ENCODE measurements around the gene CTSE.
A peak's percentile ranks its signal among the peaks of the same experiment; 100 is the strongest.

CTSE gene

DNA sequence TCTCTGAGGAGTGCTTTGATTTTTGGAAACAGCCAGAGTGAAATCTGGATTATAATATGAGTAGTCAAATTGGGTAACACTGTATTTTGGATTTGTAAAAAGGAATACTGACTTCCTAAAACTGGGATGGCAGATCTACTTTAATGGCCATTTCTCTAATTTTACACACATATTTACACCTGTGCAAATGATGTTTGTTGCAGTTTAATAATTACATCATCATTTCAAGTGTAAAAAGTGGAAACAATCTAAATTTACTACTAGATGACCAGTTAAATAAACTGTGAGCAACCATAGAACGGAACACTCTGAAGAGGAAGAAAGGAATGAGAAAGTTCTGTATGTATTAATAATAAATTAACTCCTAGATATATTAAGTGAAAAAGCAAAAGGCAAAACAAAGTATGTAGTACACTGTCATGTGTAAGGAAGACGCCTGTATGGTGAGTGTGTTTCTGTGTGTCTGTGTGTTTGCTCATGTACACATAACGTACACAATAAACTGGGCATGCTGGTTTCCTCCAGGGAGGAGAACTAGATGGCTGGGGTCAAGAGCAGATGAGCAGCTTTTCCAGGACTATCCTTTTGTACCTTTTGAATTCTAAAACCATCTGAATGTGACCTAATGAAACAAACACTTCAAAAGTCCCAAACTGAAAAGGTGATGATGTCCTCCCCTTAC, 26.4 kb upstream of the CTSE start:
- no peak for DNase-seq (ENCODE audit: low spot score)

DNA sequence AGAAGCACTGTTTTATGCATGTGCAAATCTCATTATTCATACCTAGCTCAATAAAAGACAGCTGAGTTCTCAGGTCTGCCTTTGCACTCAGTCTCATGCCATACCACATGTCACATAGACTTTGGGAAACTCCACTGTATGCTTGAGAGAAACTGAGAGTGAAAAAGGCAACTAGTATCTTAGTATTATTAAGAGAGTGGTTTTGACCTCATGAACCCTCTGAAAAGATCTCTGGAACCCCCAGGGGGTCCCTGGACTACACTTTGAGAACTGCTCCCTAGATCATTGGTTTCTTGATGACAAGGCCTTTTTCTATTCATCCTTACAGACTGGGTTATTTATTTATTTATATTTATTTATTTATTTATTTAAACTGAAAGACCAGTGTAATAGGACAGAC, 25.6 kb upstream of the CTSE start:
- no peak for DNase-seq (ENCODE audit: low spot score)

GRCh38 chr1:206048582-206048981, 24.9 kb upstream of the CTSE start:
- no peak for DNase-seq (ENCODE audit: low spot score)

DNA sequence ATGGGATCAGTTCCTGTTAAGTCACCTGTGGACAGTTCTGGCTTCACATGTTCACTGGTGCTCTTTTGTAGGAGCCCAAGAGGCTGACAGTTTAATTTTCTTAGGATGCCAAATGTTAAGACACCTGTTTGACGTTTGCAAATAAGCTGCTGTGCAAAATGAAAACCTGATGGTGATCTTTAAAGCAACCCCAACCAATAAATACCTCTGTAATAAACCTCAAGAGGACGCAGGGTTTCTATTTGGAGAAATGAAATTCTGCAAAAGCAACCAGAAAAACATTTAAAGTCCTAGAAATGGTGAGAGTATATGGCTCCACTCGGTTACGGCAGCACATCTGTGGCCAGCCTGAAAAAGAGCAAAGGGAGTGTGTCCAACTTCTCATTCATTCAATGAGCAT, 23.6 kb upstream of the CTSE start:
- no peak for DNase-seq (ENCODE audit: low spot score)

- no peak for DNase-seq (ENCODE audit: low spot score)
Measured at GRCh38 chr1:206041640-206042039, 17.9 kb upstream of the CTSE start.

DNA sequence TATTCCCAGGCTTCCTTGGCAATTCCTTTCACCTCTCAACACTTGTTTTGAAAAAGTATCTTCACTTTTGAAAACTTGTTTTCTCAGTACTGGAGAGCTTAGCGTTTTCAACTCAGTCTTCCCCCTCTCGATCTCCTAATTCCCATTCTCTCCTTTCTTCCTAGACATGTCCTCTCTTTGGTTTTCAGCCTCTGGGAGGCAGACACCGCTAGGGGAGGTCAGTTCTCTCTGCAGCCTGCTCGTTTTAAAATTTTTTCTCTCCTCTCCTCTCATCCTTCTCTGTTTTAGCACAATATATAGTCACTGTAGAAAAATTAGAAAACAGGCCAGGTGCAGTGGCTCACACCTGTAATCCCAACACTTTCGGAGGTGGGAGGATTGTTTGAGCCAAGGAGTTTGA, 16.6 kb upstream of the CTSE start:
- DNase-seq (ENCODE audit: low spot score) = no peak

DNA sequence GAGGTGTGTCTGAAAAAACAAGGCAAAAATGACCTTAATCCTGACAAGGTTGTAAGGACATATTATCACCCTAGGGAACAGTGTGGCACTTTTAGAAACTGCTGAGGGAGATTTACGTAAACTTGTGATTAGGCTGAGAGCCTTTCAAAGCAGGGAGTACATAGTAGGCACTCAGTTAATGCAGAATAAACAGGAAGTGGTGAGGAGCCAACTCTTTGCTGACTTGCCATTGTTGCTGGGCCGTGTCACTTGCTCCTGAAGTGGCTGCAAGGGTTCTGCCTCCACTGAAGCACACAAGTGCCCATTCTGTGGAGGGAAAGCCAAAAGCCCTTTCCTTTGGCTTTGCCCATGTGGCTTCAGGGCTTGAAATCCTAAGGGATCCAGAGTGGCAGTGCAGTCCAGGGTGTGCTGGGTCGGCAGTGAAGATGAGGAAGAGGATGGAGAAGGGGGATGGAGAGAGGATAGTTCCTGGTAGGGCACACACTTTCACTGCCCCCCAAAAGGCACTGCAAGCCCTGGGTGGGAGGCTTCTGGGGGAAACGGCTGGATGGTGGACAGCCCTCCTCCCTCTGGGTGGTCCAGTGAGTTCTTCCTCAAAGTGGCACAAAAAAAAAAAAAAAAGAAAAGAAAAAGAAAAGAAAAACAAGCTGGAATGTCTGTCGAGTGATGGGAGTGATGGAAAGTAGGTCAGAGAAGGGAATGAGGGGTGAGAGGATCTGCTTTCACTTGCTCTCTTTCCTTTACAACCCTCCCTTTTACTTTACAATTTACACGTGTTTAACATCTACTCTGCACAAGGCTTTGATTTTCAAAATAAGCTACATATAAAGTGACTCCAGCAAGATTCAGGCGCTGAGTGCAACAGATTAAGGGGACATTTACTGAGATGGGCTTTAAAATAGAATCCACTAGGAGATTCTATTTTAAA, 15.6 kb upstream of the CTSE start:
- no peak for DNase-seq (ENCODE audit: low spot score)

DNA sequence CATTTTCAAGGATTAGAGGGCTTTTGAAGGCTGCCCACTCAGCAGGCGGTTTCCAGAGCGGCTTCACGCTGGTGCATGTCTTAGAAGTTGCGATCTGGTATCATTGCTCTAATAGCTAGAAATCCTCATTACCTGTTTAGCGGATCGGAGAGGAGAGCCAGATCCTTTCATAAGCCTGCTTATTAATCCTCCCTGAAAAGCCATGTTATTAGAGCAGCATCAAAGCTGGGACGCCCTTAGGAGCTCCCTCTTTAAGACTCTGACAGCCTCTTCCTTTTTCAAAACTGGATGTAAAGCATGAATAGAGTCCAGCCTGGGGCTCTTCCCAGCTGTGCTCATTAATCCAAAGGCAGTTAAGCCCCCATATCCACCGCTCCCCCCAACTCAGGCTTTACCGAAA, 13.9 kb upstream of the CTSE start:
- no peak for DNase-seq (ENCODE audit: low spot score)

GRCh38 chr1:206036663-206037455, 13.2 kb upstream of the CTSE start:
- DNase-seq (ENCODE audit: low spot score) = no peak

- no peak for DNase-seq (ENCODE audit: low spot score)
Measured at GRCh38 chr1:206035027-206035426, 11.3 kb upstream of the CTSE start.

DNA sequence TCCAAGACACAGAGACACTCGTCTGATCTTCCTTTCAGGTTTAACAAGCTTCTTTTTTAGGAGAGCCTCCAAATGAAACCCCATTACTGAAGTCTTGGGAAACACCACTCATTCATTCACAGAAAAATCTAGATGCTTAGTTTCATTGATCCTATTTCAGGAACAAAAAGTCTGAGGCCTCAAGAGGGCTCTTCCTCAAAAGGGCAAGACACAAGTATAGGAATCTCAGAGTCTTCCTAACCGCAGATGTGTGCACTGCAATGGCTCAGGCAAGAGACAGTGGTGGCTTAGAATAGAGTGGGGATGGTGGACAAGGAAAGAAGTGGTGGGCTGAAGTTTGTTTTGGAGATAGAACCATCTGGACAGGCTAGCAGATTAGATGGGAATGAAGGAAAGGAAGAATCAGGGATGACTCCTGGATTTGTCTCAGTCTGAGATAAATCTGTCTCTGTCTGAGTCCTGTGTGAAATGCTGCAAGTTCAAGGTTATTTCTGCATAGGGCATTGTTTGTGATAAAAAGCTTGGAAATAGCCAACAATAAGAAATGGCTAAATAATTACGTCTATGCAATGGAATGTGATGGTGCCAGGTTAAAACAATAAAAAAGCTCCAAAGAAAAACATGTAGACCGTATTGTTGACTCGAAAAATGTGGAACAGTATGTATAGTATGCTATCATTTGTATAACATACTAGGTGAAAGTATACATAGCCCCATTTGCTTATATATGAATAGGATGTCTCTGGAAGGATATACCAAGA, 8.9 kb upstream of the CTSE start:
- no peak for DNase-seq (ENCODE audit: low spot score)

GRCh38 chr1:206030714-206031113, 7.0 kb upstream of the CTSE start:
- peak; percentile 71 for DNase-seq (ENCODE audit: low spot score)

- no peak for DNase-seq (ENCODE audit: low spot score)
Measured at GRCh38 chr1:206030191-206030590, 6.5 kb upstream of the CTSE start.

- DNase-seq (ENCODE audit: low spot score) = peak; percentile 53
Measured at GRCh38 chr1:206029484-206029883, 5.8 kb upstream of the CTSE start.

DNA sequence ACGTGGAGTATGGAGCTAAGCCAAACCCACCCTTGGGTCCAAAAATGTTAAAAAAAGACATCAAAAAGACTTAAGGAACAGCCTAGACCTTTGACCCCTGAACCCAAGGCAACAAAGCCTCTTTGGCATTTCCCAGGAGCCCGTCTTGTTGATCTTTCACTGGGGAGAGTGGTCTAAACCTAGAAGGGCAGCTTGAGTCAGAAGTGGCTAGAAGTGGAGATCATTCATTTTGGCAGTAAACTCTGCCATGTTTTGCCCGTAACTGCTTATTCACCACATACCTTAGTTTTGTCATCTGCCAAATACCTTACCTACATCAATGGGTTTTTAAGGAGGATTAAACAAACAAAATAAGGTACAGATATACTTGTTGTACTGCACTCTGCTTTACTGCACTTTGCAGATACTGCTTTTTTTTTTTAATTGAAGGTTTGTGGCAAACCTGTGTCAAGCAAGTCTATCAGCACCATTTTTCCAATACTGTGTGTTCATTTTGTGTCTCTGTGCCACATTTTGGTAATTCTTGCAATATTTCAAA, 1.7 kb upstream of the CTSE start:
- no peak for DNase-seq (ENCODE audit: low spot score)

GRCh38 chr1:206022766-206023165, 929 bp downstream of the CTSE start:
- no peak for DNase-seq (ENCODE audit: low spot score)

- DNase-seq (ENCODE audit: low spot score) = no peak
Measured at GRCh38 chr1:206021626-206022365, 1.9 kb downstream of the CTSE start.

DNA sequence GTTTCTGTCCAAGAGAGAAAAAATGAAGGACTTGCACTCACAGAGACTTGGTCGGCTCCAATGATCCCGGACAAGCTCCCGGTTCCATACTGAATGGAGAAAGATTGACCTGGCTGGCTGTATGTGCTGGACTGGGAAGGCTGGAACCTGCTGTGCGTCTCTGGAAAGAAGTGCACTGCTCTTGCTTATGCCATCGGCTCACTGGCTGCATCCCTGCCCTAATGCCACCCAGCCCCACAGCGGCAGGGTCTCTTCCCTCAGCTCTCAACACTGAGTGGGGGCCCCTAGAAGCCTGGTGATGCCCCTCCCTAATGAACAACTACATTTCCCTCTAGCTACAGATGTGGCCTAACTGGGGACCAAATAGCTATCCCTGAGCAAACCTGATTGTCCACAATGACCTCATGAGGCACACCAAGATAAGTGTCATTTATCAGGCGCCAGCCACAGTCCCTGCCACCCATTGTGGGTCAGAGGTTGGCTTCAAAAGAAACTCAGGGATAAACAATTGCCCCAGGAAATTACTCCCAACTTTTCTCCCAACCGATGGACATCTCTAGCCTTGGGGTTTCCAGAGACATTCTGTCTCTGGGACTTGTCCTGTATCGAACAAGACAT, 2.6 kb downstream of the CTSE start:
- DNase-seq (ENCODE audit: low spot score) = no peak

GRCh38 chr1:206020393-206021007, 3.2 kb downstream of the CTSE start:
- no peak for DNase-seq (ENCODE audit: low spot score)

GRCh38 chr1:206015071-206015470, 8.6 kb downstream of the CTSE start:
- no peak for DNase-seq (ENCODE audit: low spot score)
